H9 (cell line): Measurements from ENCODE around the gene NEXN. TPM values are rescaled to one million over a fixed set of nuclear protein-coding genes. Genes with fewer than 3 reads are reported as not detected.

Source experiments
- DNase-seq: peaks from one replicate; pipeline ENCODE4 v3.0.0-alpha.2; 2017
- H2AFZ ChIP-seq: one replicate; pipeline ENCODE4 v1.6.1; 2013; ENCODE audit warnings: mild to moderate bottlenecking, low read length, control low read depth, moderate library complexity
- H2AK5ac ChIP-seq: 2 replicates; pipeline ENCODE4 v1.6.1; 2013; ENCODE audit warnings: low read length, control low read depth, mixed read lengths; ENCODE audit not compliant: insufficient read length
- H2BK120ac ChIP-seq: one replicate; pipeline ENCODE4 v1.6.1; 2013; ENCODE audit warnings: low read depth, mild to moderate bottlenecking, low read length, control low read depth, inconsistent platforms; ENCODE audit not compliant: poor library complexity, severe bottlenecking
- H2BK12ac ChIP-seq: 2 replicates; pipeline ENCODE4 v1.6.1; 2013; ENCODE audit warnings: low read length, control low read depth, mixed read lengths, low read depth; ENCODE audit not compliant: insufficient read length
- H2BK15ac ChIP-seq: 2 replicates; pipeline ENCODE4 v1.6.1; 2013; ENCODE audit warnings: low read depth, low read length, control low read depth
- H2BK20ac ChIP-seq: one replicate; pipeline ENCODE4 v1.6.1; 2013; ENCODE audit warnings: low read depth, mild to moderate bottlenecking, low read length, control low read depth, inconsistent platforms; ENCODE audit not compliant: poor library complexity, severe bottlenecking
- H2BK5ac ChIP-seq: 2 replicates; pipeline ENCODE4 v1.6.1; 2013; ENCODE audit warnings: low read length, control low read depth, mixed read lengths; ENCODE audit not compliant: insufficient read length
- H3K14ac ChIP-seq: 2 replicates; pipeline ENCODE4 v1.6.1; 2013; ENCODE audit warnings: low read length, control low read depth; ENCODE audit not compliant: insufficient read depth
- H3K18ac ChIP-seq: 2 replicates; pipeline ENCODE4 v1.6.1; 2013; ENCODE audit warnings: low read depth, mild to moderate bottlenecking, mixed read lengths, low read length, control low read depth; ENCODE audit not compliant: insufficient read length
- H3K23ac ChIP-seq: 2 replicates; pipeline ENCODE4 v1.6.1; 2013; ENCODE audit warnings: low read length, control low read depth, mixed read lengths, low read depth; ENCODE audit not compliant: insufficient read length
- H3K23me2 ChIP-seq: 2 replicates; pipeline ENCODE4 v1.6.1; 2013; ENCODE audit warnings: low read depth, mild to moderate bottlenecking, mixed read lengths, low read length, control low read depth; ENCODE audit not compliant: insufficient read length, poor library complexity, severe bottlenecking
- H3K27ac ChIP-seq: 2 replicates; pipeline ENCODE4 v1.5.1; 2013; ENCODE audit warnings: low read length, control low read depth, mixed read lengths, low read depth; ENCODE audit not compliant: insufficient read length
- H3K27me3 ChIP-seq: 2 replicates; pipeline ENCODE4 v1.6.1; 2013; ENCODE audit warnings: low read length, control low read depth, inconsistent platforms; ENCODE audit not compliant: insufficient read depth
- H3K4ac ChIP-seq: 2 replicates; pipeline ENCODE4 v1.6.1; 2013; ENCODE audit warnings: low read depth, mild to moderate bottlenecking, control low read depth, inconsistent platforms, low read length, moderate library complexity
- H3K4me1 ChIP-seq: 2 replicates; pipeline ENCODE4 v1.6.1; 2013; ENCODE audit warnings: low read length, control low read depth, inconsistent platforms; ENCODE audit not compliant: insufficient read depth
- H3K4me2 ChIP-seq: 2 replicates; pipeline ENCODE4 v1.6.1; 2013; ENCODE audit warnings: low read length, control low read depth, mixed read lengths; ENCODE audit not compliant: insufficient read length, insufficient read depth
- H3K56ac ChIP-seq: 2 replicates; pipeline ENCODE4 v1.6.1; 2013; ENCODE audit warnings: low read depth, mild to moderate bottlenecking, mixed read lengths, low read length, control low read depth; ENCODE audit not compliant: insufficient read length
- H3K79me1 ChIP-seq: 2 replicates; pipeline ENCODE4 v1.6.1; 2013; ENCODE audit warnings: low read depth, mild to moderate bottlenecking, moderate library complexity, low read length, control low read depth, inconsistent platforms; ENCODE audit not compliant: insufficient read depth, poor library complexity, severe bottlenecking
- H3K79me2 ChIP-seq: 2 replicates; pipeline ENCODE4 v1.6.1; 2013; ENCODE audit warnings: low read length, control low read depth, inconsistent platforms; ENCODE audit not compliant: insufficient read depth
- H3K9ac ChIP-seq: 2 replicates; pipeline ENCODE4 v1.6.1; 2013; ENCODE audit warnings: low read length, control low read depth, mixed read lengths; ENCODE audit not compliant: insufficient read length; ENCODE audit errors: extremely low read depth
- H3K9me3 ChIP-seq: one replicate; pipeline ENCODE4 v1.6.1; 2013; ENCODE audit warnings: low read depth, low read length, inconsistent platforms; ENCODE audit not compliant: control insufficient read depth
- H3T11ph ChIP-seq: one replicate; pipeline ENCODE4 v1.6.1; 2013; ENCODE audit warnings: mild to moderate bottlenecking, low read length, control low read depth, inconsistent platforms
- H4K20me1 ChIP-seq: one replicate; pipeline ENCODE4 v1.6.1; 2013; ENCODE audit not compliant: control insufficient read depth, insufficient read length, insufficient read depth
- H4K5ac ChIP-seq: 2 replicates; pipeline ENCODE4 v1.6.1; 2013; ENCODE audit warnings: low read depth, mild to moderate bottlenecking, mixed read lengths, low read length, control low read depth; ENCODE audit not compliant: insufficient read length
- H4K8ac ChIP-seq: replicated peaks from 2 replicates; pipeline ENCODE4 v1.6.1; 2013; ENCODE audit warnings: low read length, control low read depth, mixed read lengths, low read depth; ENCODE audit not compliant: insufficient read length
- H4K91ac ChIP-seq: 2 replicates; pipeline ENCODE4 v1.6.1; 2013; ENCODE audit warnings: low read depth, mild to moderate bottlenecking, moderate library complexity, mixed read lengths, low read length, control low read depth; ENCODE audit not compliant: insufficient read length
- H3K27ac Mint-ChIP-seq, 3 experiments: 2 replicates in 2 of 3; 3 replicates in 1 of 3; pipeline ENCODE4 v1.8.0; 2020 to 2021; ENCODE audit warnings: mixed read lengths in 3 of 3, mild to moderate bottlenecking in 1 of 3, moderate library complexity in 1 of 3
- H3K27me3 Mint-ChIP-seq: 2 replicates; pipeline ENCODE4 v1.8.0; 2021; ENCODE audit warnings: low read depth, mild to moderate bottlenecking, moderate library complexity, mixed read lengths
- H3K36me3 Mint-ChIP-seq, 3 experiments: 2 replicates in 2 of 3; 3 replicates in 1 of 3; pipeline ENCODE4 v1.8.0; 2020 to 2021; ENCODE audit warnings: low read depth in 3 of 3, mixed read lengths in 3 of 3; ENCODE audit not compliant: insufficient read depth in 1 of 3
- H3K4me1 Mint-ChIP-seq, 2 experiments: 2 replicates each; pipeline ENCODE4 v1.8.0; 2020; ENCODE audit warnings: mixed read lengths in 2 of 2
- H3K4me3 Mint-ChIP-seq, 2 experiments: 2 replicates in 1 of 2; 3 replicates in 1 of 2; pipeline ENCODE4 v1.8.0; 2020 to 2021; ENCODE audit warnings: mild to moderate bottlenecking in 2 of 2, mixed read lengths in 2 of 2, moderate library complexity in 1 of 2
- H3K9me3 Mint-ChIP-seq, 2 experiments: 2 replicates in 1 of 2; 3 replicates in 1 of 2; pipeline ENCODE4 v1.8.0; 2020; ENCODE audit warnings: mild to moderate bottlenecking in 2 of 2, mixed read lengths in 2 of 2, moderate library complexity in 1 of 2
- total RNA-seq: library from RNA; stranded (reverse); gene quantifications from 2 replicates; pipeline ENCODE4 v1.2.1, GENCODE V29; 2021
- TF ChIP-seq, protein P1 (sequence below): fragments of 200-600 bp; sonication (generic); conservative IDR thresholded peaks from 3 replicates; pipeline ENCODE4 v1.8.0; 2021; ENCODE audit warnings: antibody characterized with exemption, mild to moderate bottlenecking

NEXN gene
- total RNA-seq, 1 experiment from 2014 or later, result 3.2 TPM

DNA sequence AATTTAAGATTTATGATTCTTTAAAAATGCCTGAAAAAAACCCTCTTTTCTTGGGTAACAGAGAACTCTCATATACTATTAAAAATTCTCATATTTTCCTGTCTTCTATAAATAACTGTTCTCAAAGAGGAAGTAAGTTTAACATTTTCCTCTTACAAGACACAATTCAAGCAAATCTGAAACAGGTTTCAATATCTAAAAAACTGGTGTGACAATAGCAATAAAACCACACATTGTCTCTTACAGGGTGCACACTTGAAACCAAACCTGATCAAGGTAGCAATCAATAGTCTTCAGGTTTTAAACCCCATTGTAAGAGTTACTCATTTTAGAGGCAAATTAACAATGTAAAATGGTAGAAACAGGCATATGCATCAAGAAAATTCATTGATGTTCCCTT lies 62.4 kb downstream of the NEXN start:
- no peak overlapping the region for H2BK12ac ChIP-seq
- H3K27me3 Mint-ChIP-seq, result no peaks in the 10 kb centered on the region
- no peak overlapping the region for H4K5ac ChIP-seq
- H4K8ac ChIP-seq, result no peak overlapping the region
- H2BK5ac ChIP-seq, result no peak overlapping the region
- H3T11ph ChIP-seq, result no peak overlapping the region
- no peak overlapping the region for H3K9ac ChIP-seq
- no peak overlapping the region for H2BK15ac ChIP-seq
- no peaks in the 10 kb centered on the region for H4K20me1 ChIP-seq
- H3K27ac Mint-ChIP-seq, result no peak overlapping the region
- no peak overlapping the region for H2BK120ac ChIP-seq
- no peak for DNase-seq
- no peaks in the 10 kb centered on the region for H3K23me2 ChIP-seq
- no peaks in the 10 kb centered on the region for H3K79me2 ChIP-seq
- H3K23ac ChIP-seq, result no peak overlapping the region
- H3K56ac ChIP-seq, result no peak overlapping the region
- H2BK20ac ChIP-seq, result no peak overlapping the region
- TF ChIP-seq, protein P1, sequence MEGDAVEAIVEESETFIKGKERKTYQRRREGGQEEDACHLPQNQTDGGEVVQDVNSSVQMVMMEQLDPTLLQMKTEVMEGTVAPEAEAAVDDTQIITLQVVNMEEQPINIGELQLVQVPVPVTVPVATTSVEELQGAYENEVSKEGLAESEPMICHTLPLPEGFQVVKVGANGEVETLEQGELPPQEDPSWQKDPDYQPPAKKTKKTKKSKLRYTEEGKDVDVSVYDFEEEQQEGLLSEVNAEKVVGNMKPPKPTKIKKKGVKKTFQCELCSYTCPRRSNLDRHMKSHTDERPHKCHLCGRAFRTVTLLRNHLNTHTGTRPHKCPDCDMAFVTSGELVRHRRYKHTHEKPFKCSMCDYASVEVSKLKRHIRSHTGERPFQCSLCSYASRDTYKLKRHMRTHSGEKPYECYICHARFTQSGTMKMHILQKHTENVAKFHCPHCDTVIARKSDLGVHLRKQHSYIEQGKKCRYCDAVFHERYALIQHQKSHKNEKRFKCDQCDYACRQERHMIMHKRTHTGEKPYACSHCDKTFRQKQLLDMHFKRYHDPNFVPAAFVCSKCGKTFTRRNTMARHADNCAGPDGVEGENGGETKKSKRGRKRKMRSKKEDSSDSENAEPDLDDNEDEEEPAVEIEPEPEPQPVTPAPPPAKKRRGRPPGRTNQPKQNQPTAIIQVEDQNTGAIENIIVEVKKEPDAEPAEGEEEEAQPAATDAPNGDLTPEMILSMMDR, result no peak
- H3K9me3 Mint-ChIP-seq, result no peaks in the 10 kb centered on the region
- peaks cover 38 to 86% (median 77%) of the 10 kb centered on the region in 3 experiments; a peak in 6 of 7 replicates for H3K36me3 Mint-ChIP-seq
- no peak overlapping the region for H3K4ac ChIP-seq
- no peak overlapping the region for H3K27ac ChIP-seq
- no peak overlapping the region for H3K18ac ChIP-seq
- no peak overlapping the region for H2AFZ ChIP-seq
- H3K9me3 ChIP-seq, result no peaks in the 10 kb centered on the region
- H2AK5ac ChIP-seq, result no peak overlapping the region
- H3K4me1 ChIP-seq, result no peaks in the 10 kb centered on the region
- no peak overlapping the region for H3K4me2 ChIP-seq
- H3K27me3 ChIP-seq, result no peaks in the 10 kb centered on the region
- no peak overlapping the region for H3K4me3 Mint-ChIP-seq
- no peak overlapping the region for H3K14ac ChIP-seq
- H4K91ac ChIP-seq, result no peak overlapping the region
- H3K79me1 ChIP-seq, result no peaks in the 10 kb centered on the region
- no peaks in the 10 kb centered on the region for H3K4me1 Mint-ChIP-seq
